Activated naive CD4-positive, alpha-beta T cell treated with anti-CD3 and anti-CD28 coated beads, Interleukin-2, amount 10 ng/mL, durations not matched to agents 7 days and 5 days (primary cell): Measurements from ENCODE around the gene TRIO.

Source experiments
- CTCF ChIA-PET: fragments of 350-600 bp; sonication (Branson Sonifier 250); formaldehyde crosslinking; loops from one replicate; lab custom pipeline; 2021; ENCODE audit warnings: antibody characterized with exemption; lab: Charles Lee
- DNase-seq: peaks from one replicate; pipeline ENCODE4 v3.0.0-alpha.2; 2020
- H3K27ac Mint-ChIP-seq: one replicate; pipeline ENCODE4 v1.8.0; 2021; ENCODE audit warnings: mild to moderate bottlenecking, moderate library complexity, mixed read lengths
- H3K27me3 Mint-ChIP-seq: one replicate; pipeline ENCODE4 v1.8.0; 2021; ENCODE audit warnings: mild to moderate bottlenecking, mixed read lengths
- H3K36me3 Mint-ChIP-seq: one replicate; pipeline ENCODE4 v1.8.0; 2021; ENCODE audit warnings: mixed read lengths
- H3K4me1 Mint-ChIP-seq: one replicate; pipeline ENCODE4 v1.8.0; 2021; ENCODE audit warnings: mixed read lengths
- H3K4me3 Mint-ChIP-seq: one replicate; pipeline ENCODE4 v1.8.0; 2021; ENCODE audit warnings: mild to moderate bottlenecking, moderate library complexity, mixed read lengths
- H3K9me3 Mint-ChIP-seq: one replicate; pipeline ENCODE4 v1.8.0; 2021; ENCODE audit warnings: mixed read lengths

TRIO gene

GRCh38 chr5:14501353-14502293, 358.5 kb downstream of the TRIO start:
- DNase-seq: no peak
- Mint-ChIP-seq H3K4me1 (peaks cover 2% of the 10 kb centered on the region), H3K27ac (peak overlapping the region; percentile 47), H3K27me3 (no peaks in the 10 kb centered on the region), H3K4me3 (no peak overlapping the region), H3K36me3 (no peaks in the 10 kb centered on the region), H3K9me3 (no peaks in the 10 kb centered on the region)
- CTCF ChIA-PET: no interaction called here

GRCh38 chr5:14502294-14502690, 359.1 kb downstream of the TRIO start:
- no peaks in the 10 kb centered on the region for H3K9me3 Mint-ChIP-seq
- no peak for DNase-seq
- no peaks in the 10 kb centered on the region for H3K36me3 Mint-ChIP-seq
- H3K4me3 Mint-ChIP-seq: no peak overlapping the region
- CTCF ChIA-PET: no interaction called here
- no peak overlapping the region for H3K27ac Mint-ChIP-seq
- no peaks in the 10 kb centered on the region for H3K4me1 Mint-ChIP-seq
- H3K27me3 Mint-ChIP-seq: no peaks in the 10 kb centered on the region

- Mint-ChIP-seq H3K27me3 (no peaks in the 10 kb centered on the region), H3K36me3 (no peaks in the 10 kb centered on the region)
Measured at GRCh38 chr5:14503017-14503680, 360.0 kb downstream of the TRIO start.

GRCh38 chr5:14503681-14504331, 360.7 kb downstream of the TRIO start:
- no peaks in the 10 kb centered on the region for H3K27me3 Mint-ChIP-seq
- H3K27ac Mint-ChIP-seq: no peak overlapping the region
- H3K4me1 Mint-ChIP-seq: no peaks in the 10 kb centered on the region
- no peaks in the 10 kb centered on the region for H3K9me3 Mint-ChIP-seq
- H3K4me3 Mint-ChIP-seq: no peak overlapping the region
- no peak for DNase-seq
- CTCF ChIA-PET: no interaction called here
- H3K36me3 Mint-ChIP-seq: no peaks in the 10 kb centered on the region

More at GRCh38 chr5:14503017-14503680, 360.0 kb downstream of the TRIO start:
- Mint-ChIP-seq H3K9me3 (no peaks in the 10 kb centered on the region), H3K4me3 (no peak overlapping the region), H3K27ac (no peak overlapping the region), H3K4me1 (no peaks in the 10 kb centered on the region)
- no peak for DNase-seq
- CTCF ChIA-PET: no interaction called here

- CTCF ChIA-PET: no interaction called here
- no peaks in the 10 kb centered on the region for H3K36me3 Mint-ChIP-seq
- H3K27me3 Mint-ChIP-seq: no peaks in the 10 kb centered on the region
Measured at GRCh38 chr5:14504332-14504727, 361.2 kb downstream of the TRIO start.

GRCh38 chr5:14504816-14505215, 361.7 kb downstream of the TRIO start:
- Mint-ChIP-seq H3K27ac (no peak overlapping the region), H3K4me3 (no peak overlapping the region), H3K36me3 (no peaks in the 10 kb centered on the region), H3K4me1 (no peaks in the 10 kb centered on the region), H3K9me3 (no peaks in the 10 kb centered on the region), H3K27me3 (no peaks in the 10 kb centered on the region)
- no peak for DNase-seq
- CTCF ChIA-PET: interaction anchor here (0.7 to 1.4 kb wide), 2 partner anchors 10 to 105 kb away, joined by 3 to 5 read pairs; no protein-coding TSS in a partner anchor

More at GRCh38 chr5:14504332-14504727, 361.2 kb downstream of the TRIO start:
- Mint-ChIP-seq H3K27ac (no peak overlapping the region), H3K9me3 (no peaks in the 10 kb centered on the region), H3K4me1 (no peaks in the 10 kb centered on the region), H3K4me3 (no peak overlapping the region)
- no peak for DNase-seq

- no peak for DNase-seq
- Mint-ChIP-seq H3K27me3 (no peaks in the 10 kb centered on the region), H3K27ac (no peak overlapping the region), H3K4me3 (no peak overlapping the region), H3K36me3 (no peaks in the 10 kb centered on the region), H3K9me3 (no peaks in the 10 kb centered on the region), H3K4me1 (no peaks in the 10 kb centered on the region)
- CTCF ChIA-PET: interaction anchor here (0.7 to 1.4 kb wide), 2 partner anchors 11 to 106 kb away, joined by 3 to 5 read pairs; no protein-coding TSS in a partner anchor
Measured at GRCh38 chr5:14505310-14506139, 362.4 kb downstream of the TRIO start.

- Mint-ChIP-seq H3K27me3 (no peaks in the 10 kb centered on the region), H3K4me1 (no peaks in the 10 kb centered on the region), H3K27ac (no peak overlapping the region), H3K9me3 (no peaks in the 10 kb centered on the region), H3K36me3 (no peaks in the 10 kb centered on the region), H3K4me3 (no peak overlapping the region)
- CTCF ChIA-PET: interaction anchor here (1.4 kb wide), 1 partner anchor 106 kb away, joined by 5 read pairs; no protein-coding TSS in a partner anchor
- DNase-seq: no peak
Measured at GRCh38 chr5:14506140-14506538, 363.0 kb downstream of the TRIO start.

- Mint-ChIP-seq H3K36me3 (no peaks in the 10 kb centered on the region), H3K27ac (no peak overlapping the region), H3K27me3 (no peaks in the 10 kb centered on the region), H3K9me3 (no peaks in the 10 kb centered on the region), H3K4me3 (no peak overlapping the region), H3K4me1 (no peaks in the 10 kb centered on the region)
- CTCF ChIA-PET: no interaction called here
- no peak for DNase-seq
Measured at GRCh38 chr5:14506661-14507060, 363.5 kb downstream of the TRIO start.

GRCh38 chr5:14507156-14507941, 364.2 kb downstream of the TRIO start:
- DNase-seq: no peak
- Mint-ChIP-seq H3K27me3 (no peaks in the 10 kb centered on the region), H3K36me3 (no peaks in the 10 kb centered on the region), H3K4me3 (no peak overlapping the region), H3K4me1 (no peaks in the 10 kb centered on the region), H3K27ac (no peak overlapping the region), H3K9me3 (no peaks in the 10 kb centered on the region)
- CTCF ChIA-PET: interaction anchor here (0.9 to 1.7 kb wide), 2 partner anchors 141 to 496 kb away, joined by 3 to 6 read pairs; no protein-coding TSS in a partner anchor

GRCh38 chr5:14508046-14508445, 364.9 kb downstream of the TRIO start:
- H3K27ac Mint-ChIP-seq: no peak overlapping the region
- H3K36me3 Mint-ChIP-seq: no peaks in the 10 kb centered on the region
- no peak for DNase-seq
- no peaks in the 10 kb centered on the region for H3K9me3 Mint-ChIP-seq
- CTCF ChIA-PET: interaction anchor here (1.7 kb wide), 1 partner anchor 141 kb away, joined by 6 read pairs; no protein-coding TSS in a partner anchor
- no peak overlapping the region for H3K4me3 Mint-ChIP-seq
- H3K4me1 Mint-ChIP-seq: no peaks in the 10 kb centered on the region
- no peaks in the 10 kb centered on the region for H3K27me3 Mint-ChIP-seq

- no peaks in the 10 kb centered on the region for H3K9me3 Mint-ChIP-seq
- no peak overlapping the region for H3K27ac Mint-ChIP-seq
- H3K27me3 Mint-ChIP-seq: no peaks in the 10 kb centered on the region
- no peak overlapping the region for H3K4me3 Mint-ChIP-seq
- CTCF ChIA-PET: no interaction called here
- DNase-seq: no peak
- no peaks in the 10 kb centered on the region for H3K36me3 Mint-ChIP-seq
- H3K4me1 Mint-ChIP-seq: no peaks in the 10 kb centered on the region
Measured at GRCh38 chr5:14509556-14509955, 366.4 kb downstream of the TRIO start.
